Left forelimb (tissue), 1 donor: ENCODE data around the gene PPP1R13B.

ENCODE experiments used
- DNase-seq: peaks from one replicate; pipeline ENCODE4 v3.0.0-alpha.2; 2018; ENCODE audit warnings: low spot score

The PPP1R13B gene

GRCh38 chr14:103880348-103881267 lies 33.2 kb upstream of the PPP1R13B start:
- DNase-seq, result no peak

GRCh38 chr14:103879570-103880347 lies 32.4 kb upstream of the PPP1R13B start:
- DNase-seq, result no peak

- no peak for DNase-seq
These were observed 31.8 kb upstream of the PPP1R13B start for GRCh38 chr14:103879118-103879569.

GRCh38 chr14:103878180-103878579 lies 30.8 kb upstream of the PPP1R13B start:
- no peak for DNase-seq

GRCh38 chr14:103875010-103875409 lies 27.6 kb upstream of the PPP1R13B start:
- no peak for DNase-seq

- DNase-seq, result no peak
These were observed 25.2 kb upstream of the PPP1R13B start for GRCh38 chr14:103872481-103873113.

GRCh38 chr14:103871596-103872480 lies 24.5 kb upstream of the PPP1R13B start:
- DNase-seq, result peak; percentile 73

- DNase-seq, result no peak
These were observed 23.7 kb upstream of the PPP1R13B start for GRCh38 chr14:103870891-103871595.

GRCh38 chr14:103870144-103870876 lies 22.9 kb upstream of the PPP1R13B start:
- DNase-seq, result no peak

GRCh38 chr14:103869406-103870143 lies 22.2 kb upstream of the PPP1R13B start:
- DNase-seq, result no peak

- DNase-seq, result no peak
These were observed 21.0 kb upstream of the PPP1R13B start for GRCh38 chr14:103868242-103868897.

- no peak for DNase-seq
These were observed 20.2 kb upstream of the PPP1R13B start for GRCh38 chr14:103867523-103867953.

- DNase-seq, result no peak
These were observed 19.6 kb upstream of the PPP1R13B start for GRCh38 chr14:103867020-103867419.

GRCh38 chr14:103863245-103863644 lies 15.9 kb upstream of the PPP1R13B start:
- DNase-seq, result no peak

GRCh38 chr14:103862393-103862782 lies 15.0 kb upstream of the PPP1R13B start:
- DNase-seq, result no peak

GRCh38 chr14:103861413-103862392 lies 14.3 kb upstream of the PPP1R13B start:
- DNase-seq, result no peak

- DNase-seq, result no peak
These were observed 12.2 kb upstream of the PPP1R13B start for GRCh38 chr14:103859416-103860202.
